GM18867 (cell line): ENCODE results near the gene CSPG4.

Experiments
- ATAC-seq: cut with Tn5 transposase; IDR thresholded peaks from one replicate; pipeline ENCODE4 v1.9.1; 2021; ENCODE audit warnings: mild to moderate bottlenecking, moderate library complexity; ENCODE audit not compliant: unreplicated experiment

The CSPG4 gene

DNA sequence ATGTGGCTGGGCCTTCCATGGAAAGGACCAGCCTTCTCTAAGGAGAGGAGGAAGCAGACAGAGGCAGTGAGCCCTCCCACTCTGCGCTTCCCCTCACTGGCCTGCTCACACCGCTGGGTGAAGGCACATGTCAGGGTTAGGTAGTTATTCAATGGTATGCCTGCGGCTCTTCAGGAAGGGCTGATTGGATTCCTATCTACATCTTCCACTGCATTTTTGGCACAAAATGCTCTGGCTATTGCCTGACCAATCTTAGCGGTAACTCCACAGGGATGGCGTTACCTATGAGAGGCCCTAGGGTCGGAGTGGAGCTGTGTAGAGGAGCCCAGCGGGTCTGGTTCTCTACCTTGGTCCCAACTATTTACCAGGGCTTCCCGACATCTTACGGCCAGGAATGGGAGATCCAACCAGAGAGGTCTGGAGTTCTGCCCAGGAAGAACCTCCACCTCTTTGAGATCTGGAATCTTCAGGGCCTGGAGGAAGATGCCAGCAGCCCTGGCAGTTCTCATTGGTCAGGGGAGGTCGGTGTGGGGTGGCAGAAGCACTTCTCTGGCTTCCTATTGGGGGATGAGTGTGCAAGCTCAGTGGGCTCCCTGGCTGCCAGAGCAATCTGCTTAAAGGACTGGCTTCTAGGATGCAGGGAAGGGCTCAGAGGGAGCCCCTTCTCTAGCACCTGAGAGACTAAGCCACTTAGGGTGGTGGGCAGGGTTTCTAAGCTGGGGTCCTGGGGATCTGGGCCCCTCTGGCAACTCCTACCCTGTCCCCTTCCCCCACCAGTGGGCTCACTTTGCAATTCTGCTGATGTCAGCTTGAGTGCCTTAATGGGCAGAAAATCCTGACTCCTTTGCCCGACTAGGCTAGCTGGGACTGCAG lies 40.7 kb downstream of the CSPG4 start:
- no peak for ATAC-seq

DNA sequence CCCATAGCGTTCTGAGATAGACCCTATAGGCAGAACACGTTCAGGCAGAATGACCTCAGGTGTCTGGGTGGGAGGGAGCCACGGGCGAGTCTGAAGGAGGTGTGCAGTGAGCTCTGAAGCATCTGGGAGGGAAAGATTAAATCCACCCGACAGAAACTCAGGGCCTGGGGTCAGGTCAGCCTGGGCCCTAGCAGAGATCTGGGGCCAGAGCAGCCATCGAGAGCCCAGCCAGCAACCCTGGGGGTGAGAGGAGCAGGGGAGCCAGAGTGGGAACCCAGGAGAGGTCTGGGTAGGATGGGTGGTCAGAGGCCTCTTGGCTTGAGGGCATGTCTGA lies 42.8 kb downstream of the CSPG4 start:
- ATAC-seq: no peak

DNA sequence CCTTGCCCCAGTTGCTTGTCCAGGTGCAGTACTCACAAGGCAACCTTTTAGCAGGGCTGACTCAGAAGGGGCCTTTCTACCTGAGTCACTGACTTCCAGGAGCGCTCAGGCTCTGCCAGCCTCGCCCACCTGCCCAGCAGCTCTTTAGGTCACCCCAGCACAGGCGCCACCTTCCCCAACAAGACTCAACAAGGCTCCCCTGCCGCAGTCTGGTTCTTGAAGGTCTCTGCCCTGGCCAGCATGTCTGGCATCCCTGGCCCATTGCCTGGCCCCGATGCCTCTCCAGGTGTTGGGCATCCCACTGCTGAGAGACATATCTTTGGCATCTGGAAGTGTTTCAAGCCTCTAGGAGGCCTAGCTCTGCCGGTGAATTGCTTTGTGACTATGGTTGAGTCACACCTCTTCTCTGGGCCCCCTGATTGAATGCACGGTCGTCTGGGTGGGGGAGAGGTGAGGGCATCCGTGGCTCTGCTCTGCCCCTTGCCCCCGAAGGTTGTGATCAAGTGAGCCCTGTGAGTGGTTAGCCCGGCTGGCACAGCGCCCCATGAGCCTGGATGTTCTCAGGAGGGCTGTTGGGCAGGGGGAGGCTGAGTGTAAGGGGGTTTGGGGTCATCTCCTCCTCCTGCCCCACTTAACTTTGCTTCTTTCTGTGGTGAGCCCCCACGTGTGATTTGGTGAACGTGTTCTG lies 43.3 kb downstream of the CSPG4 start:
- ATAC-seq: no peak

DNA sequence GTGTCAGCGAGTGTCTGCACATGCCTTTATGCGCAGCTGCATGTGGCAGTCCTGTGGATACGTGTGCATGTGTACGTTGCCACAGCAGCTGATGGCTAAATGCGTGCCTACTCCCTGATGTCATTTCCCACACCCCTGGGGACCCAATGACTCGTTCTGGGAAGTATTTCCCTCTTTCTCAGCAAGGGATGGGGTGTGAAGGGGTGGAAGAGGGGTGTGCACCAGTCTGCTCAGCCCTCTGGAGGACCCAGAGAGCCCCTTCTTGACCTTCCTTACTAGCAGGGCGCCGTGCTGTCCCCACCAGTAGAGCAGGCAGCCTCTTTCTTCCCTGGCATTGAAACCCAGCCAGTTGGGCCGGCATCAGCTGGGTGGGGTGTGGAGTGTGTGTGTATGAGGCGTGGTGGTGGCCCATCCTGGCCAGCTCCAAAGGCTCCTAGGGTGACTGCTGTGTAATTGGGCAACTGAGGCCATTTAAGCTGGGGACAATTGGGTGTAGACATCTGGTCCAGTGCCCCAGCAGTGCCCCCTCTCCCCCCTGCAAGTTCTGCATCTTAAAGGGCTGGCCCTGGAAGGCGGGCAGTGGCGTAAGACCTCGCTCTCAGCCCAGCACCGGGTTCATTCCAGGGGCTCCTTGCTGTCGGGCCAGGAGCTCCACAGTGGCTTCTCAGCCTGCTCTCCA lies 45.7 kb downstream of the CSPG4 start:
- ATAC-seq: no peak

DNA sequence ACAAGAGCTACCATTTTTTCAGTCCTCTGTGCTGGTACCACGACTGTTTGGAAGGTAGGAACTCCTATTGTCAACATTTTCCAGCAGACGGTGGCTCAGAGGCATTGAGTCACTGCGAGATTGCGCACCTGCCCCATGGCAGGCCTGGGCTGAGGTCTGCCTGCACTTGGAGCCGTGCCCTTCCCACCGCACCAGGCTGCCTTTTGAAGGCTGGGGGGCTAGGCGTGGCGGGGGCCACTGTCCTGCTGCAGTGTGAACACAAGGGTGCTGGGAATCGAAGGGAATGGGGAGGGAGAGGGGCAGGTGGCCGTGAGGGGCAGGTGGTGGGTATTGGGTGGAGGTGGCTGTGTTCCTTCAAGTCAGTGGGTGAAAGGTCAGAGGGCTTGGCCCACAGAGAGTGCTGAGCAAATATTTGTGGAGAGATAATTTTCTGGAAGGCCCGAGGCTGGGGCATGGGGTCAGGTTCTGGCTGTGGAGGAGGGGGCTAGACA lies 48.7 kb downstream of the CSPG4 start:
- ATAC-seq: no peak

DNA sequence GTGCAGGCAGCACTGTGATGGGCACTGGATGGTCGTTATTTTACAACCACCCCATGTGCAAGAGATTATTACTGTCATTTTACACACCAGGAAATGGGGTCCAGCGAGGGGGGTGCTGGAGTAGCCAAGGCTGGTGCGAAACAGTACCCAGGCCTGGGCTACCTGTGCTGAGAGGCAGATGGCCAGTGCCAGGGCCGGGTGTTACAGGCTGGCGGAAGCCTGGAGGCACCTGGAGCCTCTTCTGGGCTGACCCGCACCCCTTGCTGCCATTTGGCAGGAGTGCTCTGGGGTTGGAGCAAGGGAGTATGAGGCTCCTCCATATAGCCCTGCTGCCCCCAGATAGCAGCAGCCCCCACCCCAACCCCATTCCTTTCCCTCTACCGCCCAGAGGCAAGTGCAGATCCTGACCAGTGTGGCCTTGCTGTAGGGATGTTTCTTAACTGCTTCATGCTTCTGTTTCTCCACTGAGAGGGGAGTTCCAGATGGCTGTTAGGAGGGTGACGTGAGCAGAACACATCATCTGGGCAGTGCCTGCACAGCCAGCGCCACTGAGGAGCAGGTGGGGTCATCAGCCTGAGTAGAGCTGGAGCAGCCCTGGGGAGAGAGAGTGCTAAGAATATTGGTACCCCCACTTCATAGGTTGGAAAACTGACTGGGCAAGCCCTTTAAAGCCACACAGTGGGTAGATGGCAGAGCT lies 49.7 kb downstream of the CSPG4 start:
- ATAC-seq: no peak

DNA sequence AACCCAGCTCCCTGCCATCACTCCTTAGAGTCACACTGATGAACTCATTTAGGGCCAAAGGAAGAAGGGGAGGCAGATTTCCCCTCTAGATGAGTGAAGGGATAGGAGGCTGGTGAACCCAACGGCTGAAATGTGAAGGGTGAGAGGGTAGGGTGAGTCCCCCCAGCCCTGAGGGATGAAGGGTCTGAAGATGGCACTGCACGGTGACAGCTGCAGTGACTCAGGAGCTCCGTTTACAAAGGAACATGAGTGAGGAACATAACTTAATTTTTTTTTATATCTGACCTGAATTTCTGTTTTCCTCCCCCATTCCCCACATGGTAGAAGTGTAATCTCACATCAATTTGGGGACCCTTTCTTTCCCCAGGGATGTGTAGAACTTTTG lies 50.9 kb downstream of the CSPG4 start:
- no peak for ATAC-seq

DNA sequence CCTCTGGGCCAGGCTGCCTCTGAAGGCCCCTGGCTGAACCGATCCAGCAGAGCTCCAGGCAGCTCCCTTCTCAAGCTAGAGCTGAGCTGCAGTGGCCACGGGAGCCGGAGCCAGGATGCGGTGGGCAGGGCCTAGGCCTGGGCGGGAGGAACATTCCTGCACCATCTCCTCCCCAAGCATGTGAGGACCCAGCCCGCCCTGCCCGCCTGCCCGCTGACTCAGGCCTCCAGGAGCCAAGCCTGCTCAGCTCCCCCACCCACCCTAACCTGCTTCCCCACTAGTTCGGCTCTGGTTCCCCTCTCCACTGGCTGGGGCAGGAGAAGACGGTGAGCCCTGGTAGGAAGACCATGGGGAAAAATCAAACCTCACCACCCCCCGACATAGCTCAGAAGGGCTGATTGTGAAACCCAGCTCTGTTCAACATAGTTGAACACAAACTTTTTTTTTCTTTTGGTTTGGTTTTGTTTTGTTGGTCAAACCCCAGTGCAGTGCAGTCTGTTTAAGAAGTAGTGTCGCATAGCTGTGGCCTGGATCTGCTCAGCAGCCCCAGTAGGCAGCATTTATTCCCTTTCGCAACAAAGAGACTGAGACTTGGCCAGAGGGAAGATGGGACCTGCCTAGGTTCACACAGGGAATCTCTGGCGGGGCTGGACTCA lies 51.4 kb downstream of the CSPG4 start:
- no peak for ATAC-seq

DNA sequence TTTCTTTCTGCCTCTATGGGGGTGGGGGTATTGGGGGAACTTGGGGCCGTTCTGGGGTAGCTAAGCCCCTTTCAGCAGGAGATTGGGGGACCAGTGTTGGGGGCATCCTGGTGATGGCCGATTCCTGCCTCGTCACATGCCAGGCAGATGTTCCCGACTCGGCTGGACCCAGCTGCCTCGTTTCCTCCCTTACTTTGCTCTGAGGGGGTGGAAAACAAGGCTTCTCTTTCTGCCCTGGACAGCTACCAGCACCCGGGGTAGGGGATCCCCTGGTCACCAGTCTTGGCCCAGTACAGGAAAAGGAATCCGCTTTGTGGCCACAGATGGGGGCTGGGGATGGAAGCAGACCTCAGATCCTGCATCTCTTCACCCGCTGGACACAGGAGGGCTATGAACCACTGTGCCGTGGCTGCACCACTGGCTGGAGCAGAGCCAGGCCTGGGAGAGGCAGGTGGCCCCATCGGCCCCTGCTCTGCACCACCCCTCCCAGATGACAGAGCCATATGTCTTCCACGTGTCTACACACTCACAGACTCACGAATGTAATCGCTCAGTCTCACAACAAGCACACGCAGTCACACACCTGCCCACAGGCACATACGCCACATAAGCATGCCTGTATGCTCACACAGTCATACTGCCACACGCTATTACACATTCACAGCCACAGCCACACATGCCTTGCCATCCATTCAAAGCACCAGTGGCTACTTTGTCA lies 52.6 kb downstream of the CSPG4 start:
- ATAC-seq: no peak

DNA sequence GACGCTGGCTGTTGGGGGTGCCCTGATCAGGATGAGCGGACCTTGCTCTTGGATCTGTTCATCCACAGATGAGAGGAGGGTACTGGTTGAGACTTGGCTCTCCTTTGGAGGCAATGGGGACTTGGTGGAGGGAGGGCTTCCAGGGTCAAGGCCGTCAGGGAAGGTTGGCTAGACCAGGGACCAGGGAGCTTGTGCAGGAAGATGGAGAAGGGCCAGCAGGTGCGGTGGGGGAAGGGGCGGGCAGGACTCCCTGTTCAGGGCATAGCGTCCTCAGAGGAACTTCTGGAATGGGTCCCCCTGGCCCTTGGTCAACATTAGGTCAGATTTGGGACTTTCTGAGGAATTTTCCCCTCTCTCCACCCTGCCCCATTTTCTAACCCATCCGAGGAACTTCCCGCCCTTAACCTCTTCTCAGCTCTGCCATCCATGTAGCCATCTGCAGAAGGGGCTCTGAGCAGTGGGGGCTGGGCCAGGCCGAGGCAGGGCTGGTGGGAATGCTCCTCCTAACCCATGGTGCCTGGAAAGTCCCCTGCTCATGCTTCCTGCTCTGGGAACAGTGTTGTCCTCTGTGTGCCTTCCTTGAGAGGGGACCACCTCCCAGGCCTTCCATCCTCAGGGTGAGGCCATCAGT lies 53.4 kb downstream of the CSPG4 start:
- ATAC-seq: no peak

DNA sequence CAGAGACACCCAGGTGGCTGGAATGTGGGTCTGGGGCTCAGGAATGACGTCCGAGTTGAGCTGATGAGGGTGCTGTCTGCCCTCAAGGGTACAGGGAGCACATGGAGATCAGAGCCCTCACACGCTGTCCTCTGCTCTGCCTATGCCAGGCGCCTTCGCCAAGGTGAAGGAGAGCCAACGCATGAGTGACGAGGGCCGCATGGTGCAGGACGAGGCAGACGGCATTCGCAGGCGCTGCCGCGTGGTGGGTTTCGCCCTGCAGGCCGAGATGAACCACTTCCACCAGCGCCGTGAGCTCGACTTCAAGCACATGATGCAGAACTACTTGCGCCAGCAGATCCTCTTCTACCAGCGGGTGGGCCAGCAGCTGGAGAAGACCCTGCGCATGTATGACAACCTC lies 55.8 kb downstream of the CSPG4 start:
- no peak for ATAC-seq

DNA sequence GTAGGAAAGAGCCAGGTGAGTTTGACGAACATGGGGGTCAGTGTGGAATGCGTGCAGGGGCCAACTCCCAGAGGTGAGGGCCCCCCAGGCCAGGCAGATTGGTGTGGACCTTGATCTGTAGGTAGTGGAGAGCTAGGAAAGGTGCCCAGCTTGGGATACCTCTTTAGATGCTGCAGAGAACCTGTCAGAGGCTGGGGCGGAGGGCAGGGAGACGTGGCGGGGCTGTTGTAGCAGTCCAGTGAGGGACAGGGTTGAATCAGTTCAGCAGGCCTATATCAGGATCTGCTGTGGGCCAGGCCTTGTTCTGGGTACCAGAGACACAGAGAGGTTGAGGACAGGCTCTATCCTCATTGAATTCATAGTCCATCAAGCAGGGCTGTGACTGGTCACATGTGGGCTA lies 56.3 kb downstream of the CSPG4 start:
- ATAC-seq: no peak

DNA sequence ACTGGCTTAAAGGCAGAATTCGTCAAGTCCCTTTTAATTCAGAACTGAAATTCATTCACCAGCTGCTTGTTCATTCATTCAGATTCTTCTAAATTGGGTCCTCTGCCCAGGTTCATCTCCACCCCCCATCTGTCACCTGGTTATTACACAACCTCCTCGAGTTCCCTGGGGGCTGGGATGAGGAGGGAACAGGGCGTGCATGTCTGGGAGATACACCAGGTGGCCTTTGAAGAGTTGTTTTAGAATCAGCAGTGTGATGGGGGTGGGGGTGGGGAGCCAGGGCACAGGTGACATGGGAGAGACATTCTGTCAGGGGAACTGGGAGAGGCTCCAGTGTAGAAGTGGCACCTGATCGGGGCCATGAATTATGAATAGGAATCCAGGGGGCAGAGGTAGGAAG lies 56.7 kb downstream of the CSPG4 start:
- no peak for ATAC-seq

DNA sequence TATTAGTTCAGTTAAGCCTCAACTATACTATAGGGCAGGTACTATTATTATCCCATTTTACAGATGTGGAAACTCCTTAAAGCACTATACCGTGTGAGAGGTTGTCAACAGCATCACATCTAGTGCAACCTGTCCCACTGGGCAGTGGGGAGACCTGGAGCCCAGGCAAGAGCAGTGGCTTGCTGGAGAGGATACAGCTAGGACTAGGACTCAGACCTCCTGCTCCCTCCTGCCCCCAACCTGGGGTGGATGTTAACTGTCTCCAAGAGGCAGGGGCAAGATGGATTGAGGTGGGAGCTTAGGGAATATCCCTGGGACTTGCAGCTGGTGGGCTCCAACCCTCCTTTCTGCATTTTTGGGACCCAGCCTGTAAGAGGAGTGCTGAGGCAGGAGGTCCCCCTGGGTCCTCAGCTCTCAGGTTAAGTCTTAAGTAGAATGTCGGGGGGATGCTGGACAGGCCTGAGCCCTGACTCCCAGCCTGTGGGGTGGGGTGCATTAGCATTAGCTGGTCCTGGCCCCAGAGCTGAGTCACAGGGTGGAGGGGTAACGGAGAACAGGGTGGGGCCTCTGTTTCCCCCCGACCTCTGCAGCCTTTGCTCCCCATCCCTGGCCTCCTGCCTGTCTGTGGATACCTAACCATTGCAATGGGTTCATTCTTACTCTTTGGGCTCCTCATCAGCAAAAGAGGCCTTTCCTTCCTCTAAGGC lies 58.3 kb downstream of the CSPG4 start:
- ATAC-seq: no peak

DNA sequence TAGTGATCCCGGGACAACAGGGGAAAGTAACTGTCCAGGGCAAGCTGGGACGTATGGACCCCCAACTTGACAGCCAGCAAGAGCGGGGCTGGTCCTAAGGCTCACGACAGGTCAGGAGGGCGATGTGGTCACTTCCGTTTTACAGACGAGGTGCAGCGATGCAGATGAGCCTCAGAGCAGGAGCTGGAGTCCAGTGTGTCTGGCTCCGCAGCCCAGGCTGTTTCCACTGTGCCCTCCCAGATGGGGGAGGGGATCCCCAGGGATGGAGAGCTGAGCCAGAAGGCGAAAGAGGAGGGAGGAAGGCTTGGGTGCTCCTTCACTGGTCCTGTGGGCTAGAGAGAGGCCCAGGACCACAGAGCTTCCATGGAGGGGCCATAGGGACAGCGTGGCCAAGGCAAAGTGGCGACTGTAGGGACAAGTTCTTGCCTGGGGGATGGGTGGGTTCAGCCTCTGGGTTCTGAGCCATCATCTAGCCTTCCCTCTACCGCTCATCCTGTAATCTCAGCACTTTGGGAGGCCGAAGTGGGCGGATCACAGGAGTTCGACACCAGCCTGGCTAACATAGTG lies 59.2 kb downstream of the CSPG4 start:
- ATAC-seq: no peak

DNA sequence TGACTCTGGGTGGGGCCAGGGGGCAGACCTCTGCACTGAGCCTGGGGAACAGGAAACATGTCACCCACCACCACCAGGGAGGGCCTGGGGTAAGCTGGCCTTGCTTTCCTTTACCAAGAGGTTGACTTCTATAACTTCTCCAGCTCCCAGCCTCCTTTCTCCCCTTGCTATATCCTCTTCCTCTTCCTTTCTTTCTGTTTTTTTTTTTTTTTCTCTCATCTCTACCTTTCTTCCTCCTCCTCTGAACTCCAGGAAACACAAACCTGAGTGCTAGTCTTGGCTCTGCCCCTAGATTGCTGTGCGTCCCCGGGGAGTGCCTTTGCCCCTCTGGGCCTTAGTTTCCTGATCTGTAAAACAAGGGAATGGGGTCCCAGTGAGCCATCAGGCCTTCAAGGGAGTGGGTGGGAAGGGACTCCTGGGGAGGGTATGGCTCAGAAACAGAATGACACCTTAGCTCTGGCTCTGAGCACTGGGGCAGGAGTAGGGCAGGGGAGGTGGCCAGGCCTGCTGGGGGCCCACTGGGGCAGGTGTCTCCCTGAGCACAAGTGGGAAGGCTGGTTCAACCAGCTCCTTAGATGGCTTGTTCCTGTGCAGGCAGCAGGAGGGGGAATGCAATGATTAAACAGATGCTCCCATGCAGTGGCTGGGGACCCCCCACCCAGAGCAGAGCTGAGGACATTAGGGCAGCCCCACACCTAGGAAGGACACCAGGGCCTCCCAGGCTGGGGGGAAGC lies 60.7 kb downstream of the CSPG4 start:
- no peak for ATAC-seq

DNA sequence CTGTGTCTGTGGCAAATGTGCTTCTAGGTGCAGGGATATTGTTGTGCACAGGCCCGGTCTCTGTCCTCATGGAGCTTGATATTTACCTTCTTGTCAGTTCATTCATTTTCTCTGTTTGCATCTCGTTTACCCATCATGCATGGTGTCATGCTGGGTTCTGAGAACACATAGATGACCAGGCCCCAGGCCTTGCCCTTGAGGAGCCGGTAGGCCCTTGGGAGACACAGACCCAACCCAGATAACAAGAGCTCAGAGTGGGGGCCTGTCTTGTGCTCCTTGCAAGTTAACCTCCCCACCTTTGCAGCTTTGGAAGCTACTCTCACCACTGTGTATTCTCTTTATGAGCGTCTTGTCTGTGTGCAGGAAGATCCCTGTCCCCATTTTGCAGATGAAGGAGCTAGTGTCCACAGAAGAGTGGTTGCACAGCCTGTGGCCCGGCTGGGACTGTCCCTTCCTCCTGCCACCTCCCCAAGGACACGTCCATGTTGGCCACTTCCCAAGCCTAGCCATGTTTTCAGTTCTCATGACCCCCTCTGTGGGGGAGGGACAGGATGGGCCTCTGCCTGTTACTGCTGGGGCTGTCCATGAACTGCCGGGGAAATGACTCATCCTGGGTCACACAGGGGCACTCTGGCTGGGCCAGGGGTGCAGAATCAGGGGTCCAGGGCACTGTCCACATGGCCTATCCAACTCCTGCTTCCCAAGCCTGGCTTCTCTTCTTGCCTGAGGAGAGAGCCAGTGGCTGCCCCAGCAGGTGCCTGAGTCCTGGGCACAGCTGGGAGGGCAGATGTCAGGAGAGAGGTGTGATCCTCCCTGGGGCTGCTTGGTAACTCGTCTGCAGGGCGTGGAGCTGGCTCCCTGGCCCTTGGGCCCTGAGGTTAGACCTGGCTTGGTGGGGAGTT lies 61.5 kb downstream of the CSPG4 start:
- ATAC-seq: no peak
